Lung (tissue), 12 donors: ENCODE results near the gene CPT1B. TPM values are rescaled to one million over a fixed set of nuclear protein-coding genes. Genes with fewer than 3 reads are reported as not detected.

Source experiments
- ATAC-seq: fragments of 200-7000 bp; cut with Tn5 transposase; one replicate; pipeline ENCODE4 v1.9.1; 2020; ENCODE audit warnings: moderate number of reproducible peaks; ENCODE audit not compliant: insufficient read depth, low FRiP score
- DNase-seq, 3 donors: peaks; one replicate each; pipeline ENCODE4 v3.0.0-alpha.2; 2013 to 2017
- H3K27ac ChIP-seq, 2 donors: one replicate each; pipeline ENCODE4 v1.5.1; 2013; ENCODE audit warnings: mild to moderate bottlenecking in 2 of 2, moderate library complexity in 2 of 2, control low read depth in 1 of 2, inconsistent platforms in 1 of 2, low read depth in 1 of 2, low read length in 1 of 2
- H3K27me3 ChIP-seq, 3 donors: one replicate each; pipeline ENCODE4 v1.5.1; 2013; ENCODE audit warnings: low read length in 2 of 3; ENCODE audit not compliant: control insufficient read depth in 3 of 3, insufficient read depth in 3 of 3
- H3K36me3 ChIP-seq, 4 donors: one replicate each; pipeline ENCODE4 v1.5.1; 2013; ENCODE audit warnings: low read length in 4 of 4, mild to moderate bottlenecking in 1 of 4, moderate library complexity in 1 of 4; ENCODE audit not compliant: control insufficient read depth in 4 of 4, insufficient read depth in 4 of 4
- H3K4me1 ChIP-seq, 5 donors: one replicate each; pipeline ENCODE4 v1.5.1; 2013; ENCODE audit warnings: low read length in 5 of 5, mild to moderate bottlenecking in 2 of 5, moderate library complexity in 1 of 5; ENCODE audit not compliant: control insufficient read depth in 5 of 5, insufficient read depth in 5 of 5
- H3K4me3 ChIP-seq: one replicate; pipeline ENCODE4 v1.5.1; 2013; ENCODE audit warnings: mild to moderate bottlenecking, control low read depth, moderate library complexity
- H3K9ac ChIP-seq, 2 donors: one replicate each; pipeline ENCODE4 v1.5.1; 2013; ENCODE audit warnings: low read length in 2 of 2, control low read depth in 1 of 2; ENCODE audit not compliant: insufficient read depth in 1 of 2
- H3K9me3 ChIP-seq, 4 donors: one replicate each; pipeline ENCODE4 v1.5.1; 2013; ENCODE audit warnings: low read length in 3 of 4, mild to moderate bottlenecking in 1 of 4, moderate library complexity in 1 of 4; ENCODE audit not compliant: control insufficient read depth in 4 of 4, insufficient read depth in 3 of 4
- WGBS, 2 donors: extraction: QIAGEN DNeasy Blood & Tissue Kit; methylation state at CpG; one replicate each; pipeline ENCODE4 v1.1.7; 2013; 5-methylcytosine and 5-hydroxymethylcytosine counted together
- polyA plus RNA-seq, 2 donors: library from polyadenylated mRNA; stranded (reverse); fragments of 200-250 nt; gene quantifications; one replicate each; pipeline ENCODE4 v1.2.1, GENCODE V29; 2013
- total RNA-seq, 2 donors: library from RNA; depleted of rRNA in 1 of 2; stranded (reverse); fragments of >200 nt in 1 of 2; gene quantifications; one replicate each; pipeline ENCODE4 v1.2.1, GENCODE V29; 2014 to 2021
- TF ChIP-seq, protein P1 (sequence below): IDR thresholded peaks from 2 replicates; pipeline ENCODE4 v1.5.1; 2012; ENCODE audit warnings: mild to moderate bottlenecking; ENCODE audit errors: control extremely low read depth, extremely low read depth
- donor health status: control.
- donor health status: control.
- donor health status: Bipolar disorder and iron deficiency.
- donor health status: healthy.
- donor health status: DM: yes; HTN: yes; CAD: no.

The CPT1B gene
- total and polyA plus RNA-seq, 4 donors, result 5.7 to 21.2 (median 13.2) TPM

DNA sequence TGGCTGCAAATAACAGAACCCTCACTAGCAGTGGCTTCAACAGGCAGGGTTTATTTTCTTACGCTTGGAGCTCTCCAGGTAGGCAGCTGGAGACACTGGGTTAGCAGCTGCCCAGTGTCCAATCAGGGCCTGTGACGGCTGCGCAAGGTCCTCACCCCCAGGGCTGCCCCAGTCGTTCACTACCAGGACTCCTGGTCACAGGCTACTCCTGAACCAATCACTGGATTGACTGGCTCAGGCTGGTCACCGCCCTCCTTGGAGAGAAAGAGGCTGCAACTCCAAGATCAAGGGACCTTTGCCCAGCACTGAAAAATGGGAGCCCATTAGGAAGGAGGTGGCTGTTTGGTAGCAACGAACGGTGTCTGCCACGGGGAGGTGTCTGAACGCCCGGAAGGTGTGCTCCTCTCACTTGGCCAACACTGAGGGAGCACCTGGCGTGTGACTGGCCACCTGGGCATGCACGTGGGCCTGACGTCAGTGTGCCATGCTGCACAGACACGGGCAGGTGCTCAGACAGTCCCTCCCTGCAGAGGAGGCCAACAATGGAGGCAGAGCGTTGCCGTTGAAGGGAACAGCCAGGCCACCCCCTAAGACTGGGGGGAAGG is 44.6 kb upstream of the CPT1B start:
- ATAC-seq, result no peak
- peaks cover 0 to 18% (median 0%) of the 10 kb centered on the region in 4 donors for H3K36me3 ChIP-seq
- H3K9ac ChIP-seq, result no peak overlapping the region
- 74 to 87% methylated on average over 16 of the region's 16 CpGs for WGBS, 2 donors
- H3K9me3 ChIP-seq, result no peaks in the 10 kb centered on the region
- H3K4me1 ChIP-seq, result peaks cover 0 to 14% (median 4%) of the 10 kb centered on the region in 5 donors
- DNase-seq, result no peak
- H3K4me3 ChIP-seq, result no peak overlapping the region
- peak overlapping the region in 1 of 2 donors; percentile 50 for H3K27ac ChIP-seq
- TF ChIP-seq, protein P1, sequence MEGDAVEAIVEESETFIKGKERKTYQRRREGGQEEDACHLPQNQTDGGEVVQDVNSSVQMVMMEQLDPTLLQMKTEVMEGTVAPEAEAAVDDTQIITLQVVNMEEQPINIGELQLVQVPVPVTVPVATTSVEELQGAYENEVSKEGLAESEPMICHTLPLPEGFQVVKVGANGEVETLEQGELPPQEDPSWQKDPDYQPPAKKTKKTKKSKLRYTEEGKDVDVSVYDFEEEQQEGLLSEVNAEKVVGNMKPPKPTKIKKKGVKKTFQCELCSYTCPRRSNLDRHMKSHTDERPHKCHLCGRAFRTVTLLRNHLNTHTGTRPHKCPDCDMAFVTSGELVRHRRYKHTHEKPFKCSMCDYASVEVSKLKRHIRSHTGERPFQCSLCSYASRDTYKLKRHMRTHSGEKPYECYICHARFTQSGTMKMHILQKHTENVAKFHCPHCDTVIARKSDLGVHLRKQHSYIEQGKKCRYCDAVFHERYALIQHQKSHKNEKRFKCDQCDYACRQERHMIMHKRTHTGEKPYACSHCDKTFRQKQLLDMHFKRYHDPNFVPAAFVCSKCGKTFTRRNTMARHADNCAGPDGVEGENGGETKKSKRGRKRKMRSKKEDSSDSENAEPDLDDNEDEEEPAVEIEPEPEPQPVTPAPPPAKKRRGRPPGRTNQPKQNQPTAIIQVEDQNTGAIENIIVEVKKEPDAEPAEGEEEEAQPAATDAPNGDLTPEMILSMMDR, result no peak
- peaks cover 0 to 12% (median 6%) of the 10 kb centered on the region in 3 donors for H3K27me3 ChIP-seq

DNA sequence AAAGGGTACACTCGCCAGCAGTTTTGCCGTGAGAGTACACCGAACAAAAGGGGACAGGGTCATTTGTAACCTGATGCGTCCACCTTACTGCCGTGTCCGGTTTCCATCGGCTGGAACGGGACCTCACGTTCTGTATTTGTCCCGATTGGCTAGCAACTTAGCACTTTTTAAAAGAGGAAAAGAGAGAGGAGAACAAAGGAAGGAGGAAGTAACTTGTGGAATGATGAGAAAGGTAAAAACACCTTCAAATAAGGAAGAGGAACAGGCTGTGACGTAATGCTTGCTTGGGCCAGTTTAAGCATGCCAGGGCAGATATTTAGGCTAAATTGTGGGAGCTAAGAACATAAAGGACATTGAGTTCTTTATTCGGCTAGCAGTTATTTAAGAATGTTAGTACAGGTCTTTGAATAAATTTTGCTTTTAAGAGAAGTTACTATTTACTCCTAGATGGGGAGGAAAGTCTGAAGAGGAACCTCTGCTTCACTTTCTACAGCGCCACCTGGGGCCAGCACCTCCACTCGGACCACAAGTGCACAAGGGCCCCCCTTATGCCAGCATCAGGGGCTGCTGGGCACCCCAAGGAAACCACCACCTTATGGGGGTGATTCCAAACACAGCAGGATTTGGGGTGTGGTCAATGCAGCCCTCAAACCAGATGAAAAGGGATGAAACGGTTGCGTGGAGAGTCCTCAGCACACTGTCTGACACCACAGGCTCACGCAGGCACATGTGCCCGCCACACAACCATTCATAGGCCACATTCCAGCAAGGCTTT is 43.9 kb upstream of the CPT1B start:
- ATAC-seq, result no peak
- no peak overlapping the region for H3K4me3 ChIP-seq
- WGBS, 2 donors, result 20 to 23% methylated on average over 18 of the region's 18 CpGs
- TF ChIP-seq, protein P1, result no peak
- no peaks in the 10 kb centered on the region for H3K9me3 ChIP-seq
- no peak overlapping the region for H3K9ac ChIP-seq
- H3K36me3 ChIP-seq, result peaks cover 0 to 18% (median 0%) of the 10 kb centered on the region in 4 donors
- no peak for DNase-seq
- H3K27ac ChIP-seq, result peak overlapping the region in 1 of 2 donors; percentile 50
- H3K27me3 ChIP-seq, result peaks cover 0 to 12% (median 6%) of the 10 kb centered on the region in 3 donors
- H3K4me1 ChIP-seq, result peaks cover 0 to 12% (median 4%) of the 10 kb centered on the region in 5 donors

DNA sequence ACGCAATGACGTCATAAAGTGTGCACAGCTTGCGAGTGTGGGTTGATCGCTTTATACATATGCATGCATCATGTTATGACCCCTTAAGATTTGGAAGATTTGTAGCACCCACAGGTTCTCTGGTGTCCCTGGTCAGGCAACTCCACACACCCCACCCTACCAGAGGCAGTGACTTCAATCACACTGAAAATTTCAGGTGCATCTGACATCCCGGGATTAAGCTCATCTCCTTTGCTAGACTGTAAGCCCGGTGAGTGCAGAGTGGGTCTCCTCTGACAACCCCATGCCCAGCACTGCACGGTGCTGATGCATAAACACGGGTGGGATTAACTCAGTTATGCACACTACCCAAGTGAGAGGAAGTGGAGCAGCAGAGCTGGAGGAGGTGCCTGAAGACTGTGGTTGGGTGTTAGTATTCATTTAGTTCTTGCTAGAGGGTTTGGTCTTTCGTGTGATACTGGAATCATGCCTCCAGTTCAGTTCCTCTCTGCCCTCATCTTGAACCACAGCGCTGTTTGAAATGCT is 43.2 kb upstream of the CPT1B start:
- H3K27ac ChIP-seq, result peak overlapping the region in 1 of 2 donors; percentile 46
- ATAC-seq (no peak), DNase-seq (no peak)
- peaks cover 0 to 12% (median 6%) of the 10 kb centered on the region in 3 donors for H3K27me3 ChIP-seq
- TF ChIP-seq, protein P1, result no peak
- 16 to 17% methylated on average over 10 of the region's 10 CpGs for WGBS, 2 donors
- H3K4me1 ChIP-seq, result peaks cover 0 to 8% (median 4%) of the 10 kb centered on the region in 5 donors
- peaks cover 0 to 14% (median 0%) of the 10 kb centered on the region in 4 donors for H3K36me3 ChIP-seq
- no peak overlapping the region for H3K4me3 ChIP-seq
- no peaks in the 10 kb centered on the region for H3K9me3 ChIP-seq
- H3K9ac ChIP-seq, result no peak overlapping the region
